HG03520 (cell line): Measurements from ENCODE around the gene CALML3.
"Not testable (repeated sequence)": the region's sequence is repeated elsewhere in the genome, so short reads cannot be mapped to it uniquely, and the experiment has no call there.

Experiments
- ATAC-seq: cut with Tn5 transposase; IDR thresholded peaks from one replicate; pipeline ENCODE4 v1.9.1; 2021; ENCODE audit warnings: mild to moderate bottlenecking, moderate library complexity; ENCODE audit not compliant: unreplicated experiment

The CALML3 gene

DNA sequence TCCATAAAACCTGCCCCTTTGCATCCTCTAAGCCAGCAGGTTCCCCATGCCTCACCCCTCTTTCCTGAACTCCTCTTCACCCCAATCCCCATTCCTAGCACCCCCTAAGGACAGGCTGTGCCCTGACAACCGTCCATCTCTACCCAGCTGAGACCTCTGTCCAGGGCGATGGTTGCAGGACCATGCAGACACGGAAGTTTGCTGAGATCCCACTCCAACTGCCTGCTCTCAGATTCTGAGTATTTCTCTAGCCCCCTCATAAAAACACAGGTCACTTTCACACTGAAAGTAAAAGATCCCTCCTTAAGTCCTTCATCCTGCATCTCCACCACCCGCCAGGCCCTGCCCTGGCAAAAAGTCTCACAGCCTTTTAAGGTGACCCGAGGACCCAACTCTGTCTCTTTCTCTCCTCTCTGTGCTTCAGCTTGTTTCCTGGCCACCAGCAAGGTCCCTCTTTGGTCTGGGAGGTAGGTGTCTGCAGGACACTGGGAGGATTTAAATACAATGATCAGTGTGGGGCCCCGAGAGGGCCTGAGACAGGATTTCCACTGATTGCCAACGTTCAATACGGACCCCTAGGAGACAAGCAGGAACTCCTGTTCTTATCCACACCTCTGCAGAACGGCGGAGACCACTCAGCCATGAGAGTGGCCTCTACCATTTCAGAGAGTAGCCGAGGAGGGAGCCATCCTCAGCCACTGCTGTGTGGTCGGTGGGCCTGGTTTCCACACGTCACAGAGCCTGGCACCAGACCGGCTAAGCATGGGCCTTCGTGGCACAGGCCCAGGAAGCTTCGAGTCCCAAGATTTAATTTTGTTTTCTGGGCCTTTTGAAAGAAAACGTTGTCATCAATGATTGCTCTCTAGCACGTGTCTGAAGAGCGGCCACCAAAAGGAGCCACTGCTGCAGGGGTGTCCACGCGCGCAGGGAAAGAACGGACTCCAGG is 27.9 kb downstream of the CALML3 start:
- ATAC-seq = no peak

DNA sequence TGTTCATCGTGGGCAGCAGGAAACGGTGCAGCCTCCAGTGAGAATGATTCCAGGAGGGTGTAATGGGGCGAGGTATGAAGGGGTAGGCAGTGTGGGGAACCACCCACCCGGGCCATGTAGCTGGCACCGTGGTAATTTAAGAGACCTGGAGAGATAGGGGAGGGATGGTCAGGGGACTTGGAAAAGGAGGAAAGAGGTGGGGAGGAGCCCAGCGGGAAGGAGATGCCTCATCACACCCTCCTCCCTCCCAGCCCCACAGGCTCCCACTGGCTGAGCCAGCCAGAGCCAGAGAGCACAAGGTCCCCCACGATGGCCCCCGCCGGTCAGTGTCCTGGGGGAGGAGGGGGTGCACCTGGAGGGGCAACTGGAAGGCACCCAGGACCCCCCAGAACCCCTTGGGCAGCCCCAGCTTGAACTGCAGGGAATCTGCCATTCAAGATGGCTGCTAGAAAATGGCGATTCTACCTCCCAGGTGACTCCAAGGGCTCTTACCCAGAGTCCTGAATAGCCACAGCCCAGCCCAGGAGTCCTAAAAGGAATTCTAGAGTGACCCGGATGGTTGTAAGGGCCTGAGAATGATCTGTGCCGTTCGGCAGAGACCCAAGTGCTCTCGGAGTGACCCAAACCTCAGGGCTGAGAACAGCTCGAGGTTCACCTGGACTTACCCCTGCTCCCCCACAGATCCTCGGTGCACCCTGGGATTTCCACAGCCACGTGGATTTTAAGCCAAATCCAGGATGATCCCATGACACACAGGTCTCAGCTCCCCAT is 28.8 kb downstream of the CALML3 start:
- ATAC-seq = no peak

DNA sequence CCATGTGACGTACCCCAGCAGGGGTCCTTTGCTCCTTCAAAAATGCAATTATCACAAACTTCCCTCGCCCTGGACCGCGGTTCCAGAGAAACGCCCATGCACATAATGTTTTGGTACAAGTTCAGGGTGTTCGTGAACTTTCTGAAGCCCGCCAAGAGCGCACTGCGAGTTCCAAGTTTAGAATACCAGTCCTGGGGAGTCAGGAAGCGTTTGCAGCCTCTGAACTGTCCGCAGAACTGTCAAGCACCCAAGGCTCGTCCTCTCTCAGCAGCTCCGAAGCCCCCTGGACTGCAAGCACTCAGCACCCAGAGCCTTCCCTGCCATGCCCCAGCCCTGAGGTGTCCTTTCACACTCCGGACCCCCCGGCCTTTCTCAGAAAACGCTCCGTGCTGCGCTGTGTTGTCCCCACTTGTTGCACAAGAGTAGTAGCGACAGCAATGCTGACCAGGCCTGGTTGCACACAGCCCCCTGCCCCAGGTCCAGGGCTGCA is 30.3 kb downstream of the CALML3 start:
- ATAC-seq = no peak

DNA sequence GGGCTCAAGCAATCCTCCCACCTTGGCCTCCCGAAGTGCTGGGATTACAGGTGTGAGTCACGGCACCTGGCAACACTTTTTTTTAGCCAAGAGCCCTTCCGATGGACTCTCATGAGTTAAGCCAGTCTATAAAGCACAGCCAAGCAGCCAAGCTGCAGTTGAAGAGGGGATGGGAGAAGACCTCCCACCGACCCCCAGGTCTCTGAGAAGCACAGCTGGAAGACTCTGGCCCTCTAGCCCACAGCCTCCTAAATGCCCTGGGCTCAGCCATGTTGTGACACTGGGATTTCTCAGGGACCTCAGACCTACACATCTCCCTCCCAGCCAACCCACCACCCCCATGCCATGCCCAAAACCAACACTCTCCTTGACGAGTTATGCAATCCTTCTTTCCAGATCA is 31.1 kb downstream of the CALML3 start:
- no peak for ATAC-seq

DNA sequence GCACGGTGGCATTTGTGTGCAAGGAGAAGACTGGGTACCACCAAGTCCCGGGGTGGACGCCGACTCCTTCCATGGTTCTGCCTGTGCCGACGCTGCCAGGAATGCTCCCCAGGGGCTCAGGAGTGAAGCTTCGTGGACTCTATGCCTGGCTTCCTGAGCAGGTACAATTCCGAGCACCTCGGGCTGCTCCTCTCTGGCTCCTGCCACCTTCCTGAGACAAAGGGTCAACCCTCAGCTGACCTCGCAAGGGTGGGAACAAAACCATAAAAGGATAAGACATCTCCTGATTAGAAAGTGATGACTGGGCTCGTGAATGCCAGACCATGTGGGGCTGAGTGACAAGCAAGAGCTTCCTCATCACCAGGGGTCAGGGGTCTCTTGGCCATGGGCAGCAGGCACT is 31.8 kb downstream of the CALML3 start:
- no peak for ATAC-seq

DNA sequence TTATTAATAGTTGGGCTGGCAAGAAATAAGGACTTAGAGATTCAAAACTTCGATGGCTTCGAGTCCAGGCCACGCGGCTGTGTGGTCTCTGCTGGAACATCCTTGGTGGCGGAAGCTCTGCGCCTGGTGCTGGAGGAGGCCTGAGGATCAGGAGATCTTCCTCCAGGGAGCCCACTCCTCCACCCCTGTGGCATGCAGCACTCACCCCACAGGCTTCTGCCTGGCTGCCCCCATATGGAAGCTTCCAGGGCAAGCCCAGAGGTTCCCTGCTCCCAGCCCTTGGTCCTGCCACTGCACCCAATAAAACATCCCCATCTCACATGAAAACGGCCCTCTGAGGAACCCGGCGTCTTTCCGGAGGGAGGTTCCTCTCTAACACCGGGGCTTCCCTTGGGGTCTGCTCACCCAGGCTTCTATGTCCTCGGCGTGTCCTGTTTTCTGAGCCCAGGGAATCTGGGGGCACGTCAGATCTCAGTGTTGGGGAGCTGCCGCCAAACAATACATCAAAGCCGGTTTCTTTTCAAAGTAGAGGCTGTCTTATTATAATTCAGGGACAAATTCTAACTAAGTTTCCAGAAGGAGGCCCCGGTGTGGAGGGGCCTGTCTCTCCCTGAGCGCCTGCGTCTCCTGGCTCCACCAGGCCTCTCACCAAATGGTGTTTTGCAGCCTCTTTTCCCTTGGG is 32.4 kb downstream of the CALML3 start:
- no peak for ATAC-seq

DNA sequence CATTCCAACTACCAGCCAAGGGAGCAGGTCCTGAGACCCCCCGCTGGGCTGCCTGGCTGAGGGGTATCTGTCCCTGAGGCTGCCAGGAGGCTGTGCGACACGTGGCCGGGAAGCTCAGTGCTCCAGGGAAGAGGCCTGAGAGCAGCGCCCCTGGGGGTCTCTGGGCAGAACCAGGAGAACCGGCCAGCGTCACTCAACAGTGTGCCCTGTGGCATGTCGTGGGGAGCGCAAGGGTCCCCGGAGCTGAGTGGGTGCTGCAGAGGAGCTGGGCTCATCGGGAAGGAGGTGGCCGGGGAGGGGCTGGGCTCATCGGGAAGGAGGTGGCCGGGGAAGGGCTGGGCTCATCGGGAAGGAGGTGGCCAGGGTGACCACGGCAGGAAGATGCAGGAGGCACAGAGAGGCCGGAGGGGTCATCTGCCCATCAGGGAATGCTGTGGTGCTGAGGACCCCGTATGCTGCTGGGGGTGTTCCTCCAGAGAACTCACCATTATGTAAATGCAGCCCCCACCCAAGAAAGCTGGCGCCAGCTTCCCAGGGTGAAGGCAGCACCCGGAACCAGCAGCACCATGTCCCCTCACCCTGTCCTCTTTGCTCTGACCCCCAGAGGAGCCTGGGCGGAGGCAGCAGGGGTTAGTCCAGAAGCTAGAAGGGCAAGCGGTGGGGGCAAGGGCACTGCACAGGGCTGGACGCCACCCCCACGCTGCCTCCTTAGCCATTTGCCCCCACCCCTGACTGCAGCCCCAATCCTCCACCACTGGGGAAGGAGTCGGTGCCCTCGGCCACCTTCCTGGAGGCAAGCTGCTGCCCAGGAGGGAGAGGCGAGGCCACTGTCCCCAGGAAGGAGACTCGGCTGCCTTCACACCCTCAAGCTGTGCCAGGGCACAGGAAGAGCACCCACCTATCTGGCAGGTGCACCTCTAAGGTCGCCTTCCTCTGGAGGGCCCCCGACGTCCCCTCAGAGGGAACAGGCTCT is 33.3 kb downstream of the CALML3 start:
- ATAC-seq = no peak

- ATAC-seq = not testable (repeated sequence)
Measured at GRCh38 chr10:5559022-5559421, 34.3 kb downstream of the CALML3 start.

- ATAC-seq = no peak
Measured at GRCh38 chr10:5559642-5560141, 34.9 kb downstream of the CALML3 start.

DNA sequence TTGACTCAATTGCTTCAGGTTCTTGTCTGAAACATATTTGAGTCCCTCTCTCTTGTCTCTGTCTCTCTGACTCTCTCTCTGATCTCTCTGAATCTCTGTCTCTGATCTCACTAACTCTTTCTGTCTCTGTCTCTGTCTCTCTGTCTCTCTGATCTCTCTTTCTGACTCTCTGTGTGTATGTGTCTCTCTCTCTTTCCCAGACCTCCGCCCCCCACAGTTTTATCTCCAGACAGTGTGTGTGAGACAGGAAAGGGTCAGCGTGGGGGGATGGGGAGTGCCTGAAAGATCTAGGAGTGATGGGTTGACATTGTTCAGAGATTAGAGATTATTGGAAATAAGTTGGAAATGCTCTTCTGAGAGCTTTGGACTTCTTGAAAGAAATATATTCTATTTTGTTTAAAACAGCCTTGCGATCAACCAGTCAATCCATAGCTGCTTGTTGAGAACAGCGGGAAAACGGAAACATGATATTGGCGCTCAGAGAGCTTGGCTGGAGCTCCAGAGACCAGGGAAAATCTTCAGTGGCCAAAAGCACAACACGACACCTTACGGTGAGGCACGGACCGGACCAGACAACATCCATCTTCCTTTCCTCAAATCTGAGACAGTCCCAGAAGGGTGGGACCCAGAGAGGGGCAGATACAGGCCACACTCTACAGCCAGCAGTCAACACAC is 35.5 kb downstream of the CALML3 start:
- no peak for ATAC-seq

DNA sequence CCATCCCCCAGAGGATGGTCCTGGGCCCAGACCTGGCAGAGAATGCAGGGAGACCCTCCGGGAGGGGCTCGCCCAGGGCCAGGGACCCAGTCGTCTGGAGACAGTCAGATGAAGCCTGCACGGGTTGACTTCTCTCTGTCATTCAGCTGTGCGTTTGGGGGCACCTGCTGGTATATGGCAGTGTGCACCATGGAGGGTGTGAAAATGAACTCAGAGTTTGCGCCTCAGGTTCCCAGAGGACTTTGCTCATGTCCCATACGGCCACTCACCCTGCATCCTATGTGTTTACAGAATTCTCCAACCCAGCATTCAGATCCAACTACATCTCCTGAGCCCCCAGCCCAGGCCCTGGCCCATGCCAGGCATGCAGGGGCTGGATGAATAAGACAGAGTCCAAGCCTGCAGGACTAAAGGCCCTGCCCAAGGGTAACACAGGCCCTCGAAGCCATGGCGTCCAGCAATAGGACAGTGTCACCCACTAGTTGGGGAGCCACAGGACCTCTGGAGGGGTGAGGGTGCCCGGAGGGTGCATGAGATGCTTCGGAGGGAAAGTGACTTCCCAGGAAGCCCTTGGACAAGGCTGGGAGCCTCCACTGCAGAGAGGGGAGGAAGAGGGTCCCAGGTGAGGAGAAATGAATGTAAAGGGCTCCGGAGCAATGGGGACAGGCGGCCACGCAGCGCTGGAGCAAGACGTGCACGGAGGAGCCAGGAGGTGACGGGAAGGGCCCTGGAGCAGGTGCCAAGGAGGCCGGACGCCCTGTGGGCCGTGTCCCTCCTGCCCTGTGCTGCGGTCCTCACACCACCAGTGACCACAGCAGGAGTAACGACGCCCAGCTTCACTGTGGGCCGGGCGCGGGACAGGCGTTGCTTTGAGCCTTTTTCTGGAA is 36.3 kb downstream of the CALML3 start:
- no peak for ATAC-seq

DNA sequence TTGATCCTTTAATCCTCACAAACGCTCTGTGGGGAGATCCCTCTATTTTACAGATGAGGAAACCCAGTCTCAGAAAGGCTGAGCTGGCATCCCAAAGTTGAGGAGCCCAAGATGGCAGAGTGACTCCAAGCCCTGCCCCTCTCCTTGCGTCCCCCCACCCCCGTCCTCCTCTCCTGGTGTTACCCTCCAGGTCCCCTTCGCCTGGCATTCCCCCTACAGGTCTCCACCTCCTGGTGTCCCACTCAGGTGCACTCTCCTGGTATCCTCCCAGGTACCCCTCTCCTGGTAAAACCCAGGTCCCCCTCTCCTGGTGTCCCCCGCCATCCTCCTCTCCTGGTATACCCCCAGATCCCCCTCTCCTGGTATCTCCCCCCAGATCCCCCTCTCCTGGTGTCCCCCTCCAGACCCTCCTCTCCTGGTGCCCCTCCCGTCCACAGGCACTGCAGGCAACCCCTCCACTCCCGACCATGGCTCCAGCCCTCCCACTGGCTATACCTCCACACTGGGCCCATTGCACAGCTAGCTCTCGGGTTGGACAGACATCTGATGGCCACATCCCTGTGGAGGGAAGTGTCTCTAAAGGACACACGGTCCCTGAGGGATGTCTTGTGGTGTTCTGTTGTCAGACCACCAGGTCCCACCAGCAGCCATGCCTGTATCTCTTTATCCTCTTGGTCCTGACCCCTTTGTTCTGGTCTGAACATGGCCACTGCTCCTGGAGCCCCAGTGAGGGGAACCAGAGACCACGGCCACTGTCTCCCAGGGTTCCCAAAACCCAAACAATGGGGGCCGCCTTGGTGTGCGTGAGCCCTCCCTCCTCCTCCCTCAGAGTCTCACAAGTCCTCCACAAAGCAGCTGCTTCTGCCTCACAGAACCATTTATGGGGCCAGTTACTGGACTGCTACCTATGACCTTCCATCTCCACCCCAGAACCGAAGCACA is 37.2 kb downstream of the CALML3 start:
- no peak for ATAC-seq

DNA sequence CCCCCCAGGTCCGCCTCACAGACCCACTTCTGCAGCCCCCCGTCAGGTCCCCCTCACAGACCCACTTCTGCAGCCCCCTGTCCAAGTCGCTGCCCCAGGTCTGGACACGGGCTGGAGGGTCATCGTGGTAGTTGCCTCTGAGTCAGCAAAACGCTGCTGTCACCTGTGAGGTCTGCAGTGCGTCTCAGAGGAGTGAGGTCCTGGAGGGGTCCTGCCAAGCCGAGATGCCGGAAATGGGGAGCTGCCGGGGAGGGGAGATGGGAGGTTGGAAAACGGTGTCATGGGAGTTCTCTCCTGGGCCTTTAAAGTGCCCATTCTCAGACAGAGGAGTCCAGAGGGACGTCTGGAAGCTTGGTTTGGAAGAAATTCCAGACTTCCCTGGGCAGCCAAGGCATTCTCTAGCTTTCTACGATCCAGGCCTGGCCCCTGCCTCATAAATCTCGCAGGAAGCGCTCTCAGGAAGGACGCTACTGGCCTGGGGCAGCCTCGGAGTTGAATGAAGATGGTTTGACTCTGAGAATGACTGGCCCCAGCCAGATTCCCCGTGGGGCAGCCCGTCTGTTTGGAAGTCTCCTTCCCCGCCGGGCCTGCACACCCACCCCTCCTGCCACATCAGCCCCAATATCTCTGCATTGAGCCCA is 38.7 kb downstream of the CALML3 start:
- ATAC-seq = no peak

- ATAC-seq = no peak
Measured at GRCh38 chr10:5563991-5564536, 39.3 kb downstream of the CALML3 start.

- no peak for ATAC-seq
Measured at GRCh38 chr10:5564537-5565204, 39.9 kb downstream of the CALML3 start.

GRCh38 chr10:5565205-5565545 is 40.4 kb downstream of the CALML3 start:
- ATAC-seq = no peak
